ENCODE results near the gene MAB21L1. TPM values are rescaled to one million over a fixed set of nuclear protein-coding genes. Genes with fewer than 3 reads are reported as not detected.

Gene MAB21L1
- total RNA-seq, 2 experiments from 2014 or later, result not detected

DNA sequence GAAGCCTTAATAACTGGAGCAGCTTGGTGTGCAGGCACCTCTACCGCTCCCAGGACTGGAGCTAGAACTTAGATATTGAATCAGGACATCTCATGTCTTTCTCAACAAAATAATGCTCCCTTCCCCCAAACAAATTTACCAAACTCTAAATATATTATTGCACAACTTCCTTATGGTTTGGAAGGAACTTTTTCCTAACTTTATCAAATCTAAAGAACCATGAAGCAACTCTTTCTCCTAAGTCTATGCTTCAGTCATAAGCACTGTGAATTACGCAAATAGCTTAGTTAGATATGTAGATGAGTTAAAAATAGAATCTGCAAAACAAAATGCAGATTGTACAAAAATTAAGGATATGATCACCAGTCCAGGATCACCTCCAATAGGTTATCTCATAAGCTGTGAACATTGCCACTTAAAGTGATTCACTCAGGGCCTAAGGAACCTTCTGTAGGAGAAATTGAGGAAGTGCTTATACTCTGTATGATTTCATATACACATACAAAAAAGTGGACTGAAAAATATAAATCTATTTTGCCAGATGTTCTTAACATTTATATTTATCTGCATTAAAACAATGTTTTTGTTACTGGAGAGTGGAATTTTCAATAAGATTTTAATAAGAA lies 20.4 kb upstream of the MAB21L1 start:
- Mint-ChIP-seq H3K4me1 (no peaks in the 10 kb centered on the region), H3K27ac (no peak overlapping the region), H3K27me3 (no peaks in the 10 kb centered on the region), H3K36me3 (ENCODE audit: low read depth) (no peaks in the 10 kb centered on the region), H3K4me3 (no peak overlapping the region), H3K9me3 (no peaks in the 10 kb centered on the region)
- POLR2A ChIA-PET, result no interaction called here
- DNase-seq, result no peak
- CTCF ChIA-PET, result no interaction called here

DNA sequence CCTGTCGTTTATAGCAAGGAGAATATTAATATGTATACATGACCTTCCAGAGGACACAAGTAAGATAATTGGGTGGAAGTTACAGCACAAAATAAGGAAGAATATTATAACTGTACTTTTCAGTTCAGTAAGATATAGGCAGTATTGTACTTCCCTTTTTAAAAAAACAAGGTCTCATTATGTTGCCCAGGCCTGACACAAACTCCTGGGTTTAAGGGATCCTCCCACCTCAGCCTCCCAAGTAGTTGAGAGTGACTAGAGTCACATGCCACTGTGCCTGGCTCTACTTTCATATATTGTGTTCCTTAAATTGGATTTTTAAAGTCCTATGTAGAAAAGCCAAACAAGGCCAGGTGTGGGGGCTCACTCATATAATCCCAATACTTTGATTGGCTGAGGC lies 19.5 kb upstream of the MAB21L1 start:
- H3K36me3 Mint-ChIP-seq (ENCODE audit: low read depth), result no peaks in the 10 kb centered on the region
- H3K4me1 Mint-ChIP-seq, result no peaks in the 10 kb centered on the region
- no peaks in the 10 kb centered on the region for H3K27me3 Mint-ChIP-seq
- no peak overlapping the region for H3K4me3 Mint-ChIP-seq
- ChIA-PET POLR2A (no interaction called here), CTCF (interaction anchor here (0.7 kb wide), 1 partner anchor 83 kb away, joined by 5 read pairs; no protein-coding TSS in a partner anchor)
- H3K27ac Mint-ChIP-seq, result no peak overlapping the region
- DNase-seq, result no peak
- H3K9me3 Mint-ChIP-seq, result no peaks in the 10 kb centered on the region

DNA sequence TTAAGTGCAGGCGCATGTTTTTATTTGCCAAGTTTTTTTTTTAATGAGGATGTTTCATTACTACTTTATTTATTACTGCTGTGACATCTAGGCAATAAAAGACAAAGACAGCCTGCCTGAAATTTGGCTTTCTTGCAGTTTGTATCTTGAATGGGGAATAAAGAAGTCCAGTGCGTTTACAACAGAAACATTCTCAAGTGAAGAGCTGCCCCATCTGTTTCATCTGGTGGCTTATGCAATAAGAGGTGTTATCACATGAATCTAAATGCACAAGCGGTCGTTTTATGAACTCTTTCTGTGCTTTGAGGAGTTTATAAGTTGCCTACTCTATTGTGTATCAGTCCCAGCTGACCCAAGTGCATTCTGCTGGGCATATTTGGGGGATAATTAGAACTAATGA lies 12.6 kb upstream of the MAB21L1 start:
- H3K36me3 Mint-ChIP-seq (ENCODE audit: low read depth), result no peaks in the 10 kb centered on the region
- H3K27ac Mint-ChIP-seq, result no peak overlapping the region
- no peaks in the 10 kb centered on the region for H3K27me3 Mint-ChIP-seq
- POLR2A ChIA-PET, result no interaction called here
- CTCF ChIA-PET, result no interaction called here
- no peaks in the 10 kb centered on the region for H3K9me3 Mint-ChIP-seq
- no peak overlapping the region for H3K4me3 Mint-ChIP-seq
- H3K4me1 Mint-ChIP-seq, result no peaks in the 10 kb centered on the region
- DNase-seq, result no peak

DNA sequence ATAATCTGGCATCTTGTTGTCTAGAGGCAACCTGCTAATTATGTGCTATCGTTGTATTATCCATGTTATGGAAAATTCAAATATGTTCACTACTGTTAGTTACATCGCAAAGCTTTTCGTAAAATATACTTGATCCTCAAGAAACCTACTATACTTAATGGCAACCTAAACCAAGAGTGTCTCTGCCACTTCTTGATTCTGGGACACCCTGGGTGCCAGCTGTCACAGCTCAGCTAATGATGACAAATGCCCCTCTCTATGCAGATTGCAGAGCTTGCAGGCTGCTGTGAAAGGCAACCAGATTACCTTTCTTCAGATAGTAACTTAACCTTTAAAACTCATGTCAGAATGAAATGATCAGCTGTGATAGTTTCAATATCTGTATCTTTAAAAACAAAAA lies 8.9 kb upstream of the MAB21L1 start:
- Mint-ChIP-seq H3K36me3 (ENCODE audit: low read depth) (no peaks in the 10 kb centered on the region), H3K4me3 (no peak overlapping the region), H3K9me3 (no peaks in the 10 kb centered on the region), H3K27ac (no peak overlapping the region), H3K4me1 (no peaks in the 10 kb centered on the region), H3K27me3 (no peaks in the 10 kb centered on the region)
- CTCF ChIA-PET, result no interaction called here
- DNase-seq, result no peak
- POLR2A ChIA-PET, result no interaction called here

DNA sequence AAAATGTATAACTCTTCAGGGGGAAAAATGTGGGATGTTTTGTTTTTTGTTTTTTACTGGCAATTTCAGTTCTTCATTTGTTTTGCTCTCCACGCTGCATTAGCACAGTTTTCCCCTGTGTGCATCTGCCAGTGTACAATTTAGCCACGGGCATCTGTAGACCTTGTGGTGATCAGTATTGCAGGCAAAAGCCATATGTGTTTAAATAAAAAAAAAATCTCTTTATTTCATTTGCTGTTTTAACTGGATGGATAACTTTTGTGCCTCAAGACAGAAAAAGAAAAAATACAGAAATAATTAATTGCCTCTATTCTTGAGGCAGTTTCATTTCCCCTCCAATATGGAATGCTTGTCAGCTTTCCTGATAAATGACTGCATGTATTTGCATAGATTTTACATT lies 7.9 kb upstream of the MAB21L1 start:
- peaks cover 2% of the 10 kb centered on the region for H3K27me3 Mint-ChIP-seq
- ChIA-PET POLR2A (no interaction called here), CTCF (no interaction called here)
- H3K4me1 Mint-ChIP-seq, result no peaks in the 10 kb centered on the region
- no peak for DNase-seq
- H3K9me3 Mint-ChIP-seq, result no peaks in the 10 kb centered on the region
- no peaks in the 10 kb centered on the region for H3K36me3 Mint-ChIP-seq (ENCODE audit: low read depth)
- H3K4me3 Mint-ChIP-seq, result no peak overlapping the region
- no peak overlapping the region for H3K27ac Mint-ChIP-seq

DNA sequence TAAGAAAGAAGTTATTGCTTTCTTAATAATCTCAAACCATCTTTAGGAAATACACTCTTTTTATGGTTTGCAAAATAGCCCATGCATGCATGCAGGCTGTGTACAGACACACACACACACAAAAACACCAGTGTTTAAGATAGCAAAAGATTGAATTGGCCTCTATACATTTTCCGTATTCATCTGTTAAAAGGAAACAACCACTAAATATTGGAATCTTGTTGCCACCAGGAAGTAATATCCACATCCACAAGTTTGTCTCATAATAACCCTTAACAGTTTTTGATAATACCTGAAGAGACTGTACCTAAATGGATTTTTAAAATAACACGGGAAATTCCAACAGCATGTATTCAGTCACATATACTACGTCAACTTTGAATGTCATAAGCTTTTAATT lies 7.3 kb upstream of the MAB21L1 start:
- Mint-ChIP-seq H3K4me1 (no peaks in the 10 kb centered on the region), H3K4me3 (no peak overlapping the region), H3K27me3 (peaks cover 8% of the 10 kb centered on the region), H3K27ac (no peak overlapping the region), H3K9me3 (no peaks in the 10 kb centered on the region), H3K36me3 (ENCODE audit: low read depth) (no peaks in the 10 kb centered on the region)
- DNase-seq, result no peak
- ChIA-PET POLR2A (interaction anchor here (0.6 kb wide), 1 partner anchor 1777 kb away, joined by 3 read pairs; no protein-coding TSS in a partner anchor), CTCF (no interaction called here)

DNA sequence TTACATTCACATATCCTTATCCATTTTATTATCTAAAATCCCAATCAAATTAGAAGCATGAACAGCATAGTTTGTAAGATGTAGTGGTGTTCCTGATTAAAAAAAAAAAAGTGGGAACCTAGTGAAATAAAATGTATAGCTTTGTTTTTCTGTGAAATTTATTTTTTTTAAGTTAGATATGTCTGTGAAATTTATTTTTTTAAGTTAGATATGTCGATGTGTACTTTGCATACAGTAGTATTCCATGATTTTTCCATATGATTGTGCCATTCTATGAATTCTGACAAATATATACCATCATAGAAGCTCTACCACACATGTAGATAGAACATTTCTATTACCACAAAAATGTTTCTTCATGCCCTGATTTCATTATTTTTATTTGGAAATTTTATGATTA lies 6.0 kb upstream of the MAB21L1 start:
- ChIA-PET POLR2A (no interaction called here), CTCF (no interaction called here)
- Mint-ChIP-seq H3K9me3 (no peaks in the 10 kb centered on the region), H3K27ac (no peak overlapping the region), H3K27me3 (peaks cover 18% of the 10 kb centered on the region), H3K4me1 (no peaks in the 10 kb centered on the region), H3K4me3 (no peak overlapping the region), H3K36me3 (ENCODE audit: low read depth) (no peaks in the 10 kb centered on the region)
- no peak for DNase-seq

- DNase-seq, result no peak
- POLR2A ChIA-PET, result no interaction called here
- H3K36me3 Mint-ChIP-seq (ENCODE audit: low read depth), result no peaks in the 10 kb centered on the region
- H3K27ac Mint-ChIP-seq, result no peak overlapping the region
- no peak overlapping the region for H3K4me3 Mint-ChIP-seq
- CTCF ChIA-PET, result no interaction called here
- H3K4me1 Mint-ChIP-seq, result no peaks in the 10 kb centered on the region
- no peaks in the 10 kb centered on the region for H3K9me3 Mint-ChIP-seq
- peaks cover 26% of the 10 kb centered on the region for H3K27me3 Mint-ChIP-seq
Measured at GRCh38 chr13:35481777-35482176, 5.3 kb upstream of the MAB21L1 start.

- Mint-ChIP-seq H3K27me3 (peaks cover 40% of the 10 kb centered on the region), H3K36me3 (ENCODE audit: low read depth) (peaks cover 6% of the 10 kb centered on the region), H3K27ac (no peak overlapping the region), H3K4me3 (no peak overlapping the region), H3K4me1 (peaks cover 12% of the 10 kb centered on the region), H3K9me3 (no peaks in the 10 kb centered on the region)
- ChIA-PET POLR2A (no interaction called here), CTCF (no interaction called here)
- no peak for DNase-seq
Measured at GRCh38 chr13:35480346-35480745, 3.9 kb upstream of the MAB21L1 start.

- H3K4me3 Mint-ChIP-seq, result no peak overlapping the region
- DNase-seq, result no peak
- peaks cover 7% of the 10 kb centered on the region for H3K36me3 Mint-ChIP-seq (ENCODE audit: low read depth)
- ChIA-PET POLR2A (no interaction called here), CTCF (no interaction called here)
- H3K27ac Mint-ChIP-seq, result no peak overlapping the region
- peaks cover 47% of the 10 kb centered on the region for H3K27me3 Mint-ChIP-seq
- H3K9me3 Mint-ChIP-seq, result no peaks in the 10 kb centered on the region
- peaks cover 16% of the 10 kb centered on the region for H3K4me1 Mint-ChIP-seq
Measured at GRCh38 chr13:35479706-35480105, 3.2 kb upstream of the MAB21L1 start.

DNA sequence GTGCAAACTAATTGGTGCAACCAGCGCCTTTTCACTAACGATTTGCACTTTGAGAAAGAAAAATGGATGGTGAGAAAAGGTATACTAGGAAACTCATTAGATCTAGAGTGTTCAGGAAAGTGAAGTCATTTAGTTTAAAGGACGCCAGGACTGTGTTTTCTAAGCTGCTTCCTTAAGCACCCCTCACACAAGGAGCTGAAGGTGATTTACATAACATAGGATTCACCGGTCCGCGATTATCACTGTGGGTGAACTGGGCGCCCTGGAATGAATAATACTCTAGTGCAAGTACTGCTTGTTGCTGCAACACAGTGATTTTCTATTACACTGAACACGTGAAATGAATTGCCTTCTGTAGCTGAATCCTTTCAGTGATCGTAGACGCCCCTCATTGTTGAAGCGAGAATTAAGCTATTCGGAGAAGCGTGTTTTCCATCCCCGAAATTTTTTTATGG lies 2.6 kb upstream of the MAB21L1 start:
- ChIA-PET CTCF (no interaction called here), POLR2A (no interaction called here)
- Mint-ChIP-seq H3K9me3 (no peaks in the 10 kb centered on the region), H3K4me1 (peaks cover 18% of the 10 kb centered on the region), H3K27me3 (peaks cover 52% of the 10 kb centered on the region), H3K4me3 (no peak overlapping the region), H3K27ac (no peak overlapping the region), H3K36me3 (ENCODE audit: low read depth) (peaks cover 7% of the 10 kb centered on the region)
- DNase-seq, result no peak

DNA sequence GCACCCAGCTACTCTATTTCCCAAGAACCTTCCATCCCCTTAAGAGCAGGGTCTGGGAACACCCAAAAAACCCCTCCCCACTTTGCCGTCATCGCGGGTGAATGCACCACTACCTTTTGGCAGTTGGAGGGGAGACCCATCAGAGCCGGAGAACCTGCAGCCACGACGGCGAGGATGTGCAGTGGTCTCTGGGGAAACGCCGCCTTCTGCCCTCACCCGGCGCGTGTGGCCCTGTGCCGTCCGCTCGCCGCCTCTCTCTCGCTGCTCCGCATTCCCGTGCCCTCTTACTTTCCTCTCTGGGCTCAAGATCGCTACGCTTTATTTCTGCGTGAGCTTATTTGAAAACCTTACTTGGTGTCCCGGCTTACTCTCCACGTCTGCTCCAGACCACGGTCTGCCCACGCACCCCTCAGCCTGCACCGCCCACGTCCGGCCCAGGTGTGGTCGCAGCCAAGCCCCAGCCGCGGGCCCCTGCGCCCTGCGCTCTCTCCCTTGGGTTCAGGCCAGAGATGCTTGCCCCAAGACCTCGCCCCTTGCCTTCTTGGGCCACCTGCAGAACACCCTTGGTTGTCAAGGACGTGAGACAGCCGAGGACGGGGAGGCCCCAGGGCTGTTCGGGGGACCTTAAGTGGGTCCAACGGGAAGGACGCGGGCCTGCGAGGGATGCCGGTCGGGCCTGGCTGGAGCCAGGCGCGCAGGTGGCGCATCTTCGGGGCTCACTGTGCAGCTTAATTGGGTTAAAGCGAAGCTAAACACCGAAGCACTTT lies 2.0 kb upstream of the MAB21L1 start:
- Mint-ChIP-seq H3K4me1 (peaks cover 18% of the 10 kb centered on the region), H3K27me3 (peaks cover 55% of the 10 kb centered on the region), H3K9me3 (no peaks in the 10 kb centered on the region), H3K36me3 (ENCODE audit: low read depth) (peaks cover 7% of the 10 kb centered on the region), H3K4me3 (no peak overlapping the region), H3K27ac (no peak overlapping the region)
- ChIA-PET POLR2A (no interaction called here), CTCF (no interaction called here)
- DNase-seq, result no peak

DNA sequence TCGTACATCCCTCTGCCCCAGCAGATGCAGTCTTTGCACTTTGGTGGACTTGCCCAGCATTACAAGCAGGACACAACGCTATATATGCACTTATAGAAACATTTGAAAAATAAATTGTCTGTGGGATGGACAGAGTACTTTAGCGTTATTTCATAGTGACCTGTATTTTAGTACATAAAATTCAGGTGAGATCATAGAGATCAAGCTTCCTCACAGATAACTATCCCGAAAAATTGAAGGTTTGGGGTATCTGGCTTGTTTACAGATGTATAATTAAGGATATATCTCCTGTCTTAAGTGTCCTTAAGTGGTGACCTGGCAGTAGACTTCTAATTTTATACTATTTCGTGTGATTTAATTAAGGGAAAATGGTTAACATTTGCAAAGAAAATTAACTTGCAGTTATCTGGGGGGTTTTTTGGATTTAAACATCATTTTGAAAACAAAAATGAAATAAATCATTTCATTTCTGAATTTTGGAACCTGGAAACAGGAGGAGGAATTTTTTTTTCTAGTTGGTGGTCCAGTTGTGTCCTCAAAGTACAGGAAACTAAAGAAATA lies 977 bp upstream of the MAB21L1 start:
- H3K4me3 Mint-ChIP-seq, result no peak overlapping the region
- H3K27me3 Mint-ChIP-seq, result peaks cover 57% of the 10 kb centered on the region
- H3K4me1 Mint-ChIP-seq, result peaks cover 18% of the 10 kb centered on the region
- CTCF ChIA-PET, result no interaction called here
- POLR2A ChIA-PET, result no interaction called here
- no peaks in the 10 kb centered on the region for H3K9me3 Mint-ChIP-seq
- no peak overlapping the region for H3K27ac Mint-ChIP-seq
- H3K36me3 Mint-ChIP-seq (ENCODE audit: low read depth), result peaks cover 7% of the 10 kb centered on the region
- no peak for DNase-seq

Measured in activated CD4-positive, alpha-beta memory T cell treated with anti-CD3 and anti-CD28 coated beads, Interleukin-2, amount 10 ng/mL, durations not matched to agents 7 days and 5 days (primary cell).